Measurements from ENCODE around the gene RAPGEF1. TPM values are rescaled to one million over a fixed set of nuclear protein-coding genes. Genes with fewer than 3 reads are reported as not detected.
"Not testable (repeated sequence)": the region's sequence is repeated elsewhere in the genome, so short reads cannot be mapped to it uniquely, and the experiment has no call there.

The RAPGEF1 gene
- polyA plus RNA-seq, 2 of the 4 experiments (the other 2 are of a cell fraction) = 21.6 to 27.7 TPM

GRCh38 chr9:131552030-131552429 is 187.8 kb downstream of the RAPGEF1 start (continued):
- TF ChIP-seq KDM1A (IDR thresholded peaks at IDR 0.05; ENCODE audit: low read depth) (no peak), POLR2AphosphoS2 (conservative IDR thresholded peaks at IDR 0.05; ENCODE audit: low read length) (no peak), HDAC2 (IDR thresholded peaks at IDR 0.05) (no peak), ZFP36 (IDR thresholded peaks at IDR 0.05; ENCODE audit: borderline replicate concordance, partially characterized antibody) (no peak), EP300 (IDR thresholded peaks at IDR 0.05) (no peak), RARB (CRISPR knock-in tag; IDR thresholded peaks at IDR 0.05) (no peak)

DNA sequence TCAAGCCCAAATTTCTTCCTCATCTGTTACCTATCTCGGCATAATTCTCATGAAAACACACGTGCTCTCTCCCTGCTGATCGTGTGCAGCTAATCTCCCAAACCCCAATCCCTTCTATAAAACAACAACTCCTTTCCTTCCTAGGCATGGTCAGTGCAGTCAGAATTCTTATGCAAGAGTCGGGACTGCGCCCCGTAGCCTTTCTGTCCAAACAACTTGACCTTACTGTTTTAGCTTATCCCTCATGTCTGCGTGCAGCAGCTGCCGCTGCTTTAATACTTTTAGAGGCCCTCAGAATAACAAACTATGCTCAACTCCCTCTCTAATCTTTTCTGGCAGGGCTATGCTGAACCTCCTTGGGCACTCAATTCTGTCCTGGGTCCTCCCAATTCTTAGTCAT is 189.4 kb downstream of the RAPGEF1 start:
- H3K4me3 ChIP-seq; H3K27ac ChIP-seq; H3K9me3 ChIP-seq; ATAC-seq; DNase-seq (ENCODE audit: low read depth in 1 of 2, low spot score in 1 of 2); H3K4me1 ChIP-seq; CTCF ChIA-PET; POLR2A ChIA-PET; H3K4me2 ChIP-seq; FAIRE-seq: not testable (repeated sequence)
- WGBS (ENCODE audit: missing lambda C conversion rate) = 89% methylated on average over 8 of the region's 8 CpGs

DNA sequence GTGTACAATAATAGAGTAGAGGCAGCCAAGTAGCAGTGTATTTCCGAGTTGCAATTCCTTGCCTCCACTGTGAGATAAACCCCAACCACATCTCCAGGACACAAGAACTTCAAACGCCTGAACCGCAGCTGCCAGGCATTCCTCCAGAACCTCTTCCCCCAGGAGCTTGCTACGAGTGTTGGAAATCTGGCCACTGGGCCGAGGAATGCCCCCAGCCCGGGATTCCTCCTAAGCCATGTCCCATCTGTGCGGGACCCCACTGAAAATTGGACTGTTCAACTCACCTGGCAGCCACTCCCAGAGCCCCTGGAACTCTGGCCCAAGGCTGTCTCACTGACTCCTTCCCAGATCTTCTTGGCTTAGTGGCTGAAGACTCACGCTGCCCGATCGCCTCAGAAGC is 190.7 kb downstream of the RAPGEF1 start:
- POLR2A ChIA-PET; H3K9me3 ChIP-seq; H3K4me3 ChIP-seq; DNase-seq (ENCODE audit: low read depth in 1 of 2, low spot score in 1 of 2); ATAC-seq; H3K4me1 ChIP-seq; H3K27ac ChIP-seq; FAIRE-seq; H3K4me2 ChIP-seq; CTCF ChIA-PET: not testable (repeated sequence)
- WGBS (ENCODE audit: missing lambda C conversion rate) = 85% methylated on average over 10 of the region's 10 CpGs

- CTCF ChIA-PET = interaction anchor here (1.1 to 1.9 kb wide), 7 partner anchors 8 to 197 kb away, joined by 3 to 7 read pairs (median 4); no protein-coding TSS in a partner anchor
- DNase-seq (ENCODE audit: low read depth in 1 of 2, low spot score in 1 of 2) = peak in 1 of 2 experiments; percentile 92
- Histone ChIP-seq H3K4me3 (peak overlapping the region; percentile 48), H3K4me1 (peaks cover 9% of the 10 kb centered on the region; the same call in 1 of the 3 replicates), H3K27ac (peak overlapping the region; percentile 55 to 88; a peak in 5 of 6 replicates), H3K9me3 (peaks cover 28% of the 10 kb centered on the region), H3K4me2 (peak overlapping the region; percentile 77)
- POLR2A ChIA-PET = interaction anchor here (0.7 kb wide), 1 partner anchor 15 kb away, joined by 3 read pairs; the partner anchor contains the start of gene UCK1
- no peak for FAIRE-seq
- ATAC-seq = peak; percentile 68 to 76
- WGBS (ENCODE audit: missing lambda C conversion rate) = 17% methylated on average over 34 of the region's 49 CpGs
- TF ChIP-seq HOXB13 (CRISPR knock-in tag; IDR thresholded peaks at IDR 0.05; ENCODE audit: low read depth) (no peak), BHLHE40 (IDR thresholded peaks at IDR 0.05; ENCODE audit: low read depth, low read length) (no peak), GATA3 (IDR thresholded peaks at IDR 0.05; ENCODE audit: borderline replicate concordance) (peak; percentile 84), CBX8 (IDR thresholded peaks at IDR 0.05) (no peak)
Observed at GRCh38 chr9:131546336-131547084, 193.4 kb downstream of the RAPGEF1 start.

GRCh38 chr9:131545786-131546335 is 194.0 kb downstream of the RAPGEF1 start:
- H3K4me2 ChIP-seq = peak overlapping the region; percentile 77
- DNase-seq (ENCODE audit: low read depth in 1 of 2, low spot score in 1 of 2) (peak in 1 of 2 experiments; percentile 46), ATAC-seq (peak; percentile 73), FAIRE-seq (no peak)
- peaks cover 33% of the 10 kb centered on the region for H3K9me3 ChIP-seq
- no peak for TF ChIP-seq BHLHE40 (IDR thresholded peaks at IDR 0.05; ENCODE audit: low read depth, low read length)
- TF ChIP-seq CBX8 (IDR thresholded peaks at IDR 0.05) = no peak
- no peak for TF ChIP-seq RNF2 (IDR thresholded peaks at IDR 0.05; ENCODE audit: borderline replicate concordance, low read depth)
- no peak for TF ChIP-seq HOXA7 (CRISPR knock-in tag; IDR thresholded peaks at IDR 0.05)
- TF ChIP-seq EHF (CRISPR knock-in tag; IDR thresholded peaks at IDR 0.05) = no peak
- TF ChIP-seq JUNB (IDR thresholded peaks at IDR 0.05) = no peak
- no peak for TF ChIP-seq SREBF2 (IDR thresholded peaks at IDR 0.05)
- ChIA-PET POLR2A (interaction anchor here (0.7 kb wide), 1 partner anchor 14 kb away, joined by 3 read pairs; the partner anchor contains the start of gene UCK1), CTCF (interaction anchor here (1.1 to 1.9 kb wide), 6 partner anchors 13 to 196 kb away, joined by 3 to 7 read pairs (median 4); no protein-coding TSS in a partner anchor)
- peaks cover 9% of the 10 kb centered on the region; the same call in 1 of the 3 replicates for H3K4me1 ChIP-seq
- 2% methylated on average over 20 of the region's 30 CpGs for WGBS (ENCODE audit: missing lambda C conversion rate)
- peak overlapping the region; percentile 55 to 88 for H3K27ac ChIP-seq
- H3K4me3 ChIP-seq = peak overlapping the region; percentile 48
